Measurements from ENCODE around the gene LAMC1. TPM values are rescaled to one million over a fixed set of nuclear protein-coding genes. Genes with fewer than 3 reads are reported as not detected.
A peak's percentile ranks its signal among the peaks of the same experiment; 100 is the strongest.
"Not testable (repeated sequence)": the region's sequence is repeated elsewhere in the genome, so short reads cannot be mapped to it uniquely, and the experiment has no call there.

Gene LAMC1
- total RNA-seq, 1 donor from 2014 or later = 428 TPM

- no peak for DNase-seq (ENCODE audit: low read depth, low spot score)
Measured at GRCh38 chr1:183148599-183148998, 125.4 kb downstream of the LAMC1 start.

DNA sequence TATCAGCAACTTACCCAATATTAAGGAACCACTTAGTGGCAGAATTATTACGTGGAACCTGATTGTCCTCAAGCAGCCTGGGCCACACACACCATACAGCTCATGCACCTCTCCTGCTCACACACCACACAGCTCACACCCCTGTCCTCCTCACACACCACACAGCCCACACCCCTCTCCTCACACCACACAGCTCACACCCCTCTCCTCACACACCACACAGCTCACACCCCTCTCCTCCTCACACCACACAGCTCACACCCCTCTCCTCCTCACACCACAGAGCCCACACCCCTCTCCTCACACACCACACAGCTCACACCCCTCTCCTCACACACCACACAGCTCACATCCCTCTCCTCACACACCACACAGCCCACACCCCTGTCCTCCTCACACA, 126.1 kb downstream of the LAMC1 start:
- no peak for DNase-seq (ENCODE audit: low read depth, low spot score)

DNA sequence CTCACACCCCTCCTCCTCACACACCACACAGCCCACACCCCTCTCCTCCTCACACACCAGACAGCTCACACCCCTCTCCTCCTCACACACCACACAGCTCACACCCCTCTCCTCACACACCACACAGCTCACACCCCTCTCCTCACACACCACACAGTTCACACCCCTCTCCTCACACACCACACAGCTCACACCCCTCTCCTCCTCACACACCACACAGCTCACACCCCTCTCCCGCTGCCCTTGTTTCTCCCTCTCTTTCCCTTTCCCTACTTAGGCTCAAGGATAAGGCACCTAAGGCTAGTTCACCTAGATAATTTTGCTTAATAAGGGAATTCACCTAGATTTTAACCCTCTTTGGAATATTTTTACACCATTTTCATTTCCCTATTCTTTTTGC, 126.8 kb downstream of the LAMC1 start:
- not testable (repeated sequence) for DNase-seq (ENCODE audit: low read depth, low spot score)

- no peak for DNase-seq (ENCODE audit: low read depth, low spot score)
Measured at GRCh38 chr1:183150445-183150844, 127.2 kb downstream of the LAMC1 start.

GRCh38 chr1:183152180-183152579, 129.0 kb downstream of the LAMC1 start:
- no peak for DNase-seq (ENCODE audit: low read depth, low spot score)

DNA sequence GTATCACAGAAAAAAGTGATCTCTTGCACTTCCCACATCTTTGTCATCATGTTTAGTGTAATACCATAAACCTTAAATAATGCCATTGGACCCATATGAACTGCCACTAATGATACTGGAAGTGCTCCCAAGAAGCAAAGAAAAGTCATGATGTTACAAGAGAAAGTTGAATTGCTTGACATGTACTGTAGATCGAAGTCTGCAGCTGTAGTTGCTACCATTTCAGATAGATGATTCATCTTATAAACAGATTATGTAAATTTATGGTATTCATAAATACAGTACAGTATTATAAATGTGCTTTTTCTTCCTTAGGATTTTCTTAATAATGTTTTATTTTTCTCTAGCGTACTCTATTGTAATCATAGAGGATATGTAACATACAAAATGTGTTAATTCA, 132.7 kb downstream of the LAMC1 start:
- no peak for DNase-seq (ENCODE audit: low read depth, low spot score)

DNA sequence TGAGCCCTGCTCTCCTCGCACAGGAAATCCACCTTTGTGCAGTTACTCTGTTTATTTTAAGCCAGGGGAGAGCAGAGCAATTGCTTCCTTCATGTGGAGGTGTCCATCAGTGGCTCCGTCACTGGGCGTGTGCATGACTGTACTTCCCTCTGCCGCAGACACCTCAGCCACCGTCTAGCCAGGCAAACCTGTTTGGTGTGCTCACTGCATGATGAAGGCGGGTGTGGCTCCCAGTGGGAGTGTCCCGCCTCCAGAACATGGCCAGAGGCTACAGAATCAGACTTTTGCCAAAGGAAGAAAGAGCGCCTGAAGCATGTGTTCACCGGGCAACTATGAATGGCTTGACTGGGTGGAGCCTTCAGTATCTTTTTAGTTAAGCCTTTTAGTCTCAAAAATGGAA, 136.7 kb downstream of the LAMC1 start:
- DNase-seq (ENCODE audit: low read depth, low spot score) = no peak

DNA sequence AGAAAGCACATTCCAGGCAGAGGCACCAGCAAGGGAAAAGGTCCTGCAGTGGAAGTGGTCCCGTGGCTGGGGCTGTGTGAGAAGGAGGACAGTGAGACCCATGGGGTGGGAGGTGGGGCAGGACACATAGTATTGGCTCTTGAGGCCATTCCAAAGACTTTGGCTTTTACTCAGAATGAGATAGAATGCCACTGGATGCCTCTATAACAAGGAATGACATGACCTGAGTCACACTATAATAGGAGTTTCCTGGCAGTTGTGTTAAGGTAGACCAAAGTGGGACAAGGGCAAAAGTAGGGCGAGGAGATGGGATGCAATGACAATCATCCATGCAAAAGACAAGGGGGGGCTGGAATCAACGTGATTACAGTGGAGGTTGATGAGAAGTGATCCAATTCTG, 138.2 kb downstream of the LAMC1 start:
- DNase-seq (ENCODE audit: low read depth, low spot score) = no peak

DNA sequence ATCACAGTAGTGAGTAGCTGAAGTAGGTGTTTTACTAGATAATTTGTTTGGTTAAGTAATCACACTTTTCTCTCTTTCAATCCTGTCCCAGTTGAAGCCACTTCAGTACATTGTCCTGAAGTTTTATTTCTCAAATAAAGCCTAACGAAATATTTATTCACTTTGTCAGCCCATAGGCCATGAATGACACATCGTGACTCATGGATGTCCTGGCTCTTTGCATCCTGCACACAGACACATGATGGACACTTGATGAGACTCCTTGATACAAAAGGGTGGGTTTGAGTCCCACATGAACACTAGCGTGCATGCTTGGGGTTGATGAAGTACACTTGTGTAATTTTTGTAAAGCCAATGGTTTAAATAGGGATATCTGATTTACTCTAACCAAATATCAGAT, 140.1 kb downstream of the LAMC1 start:
- no peak for DNase-seq (ENCODE audit: low read depth, low spot score)

- DNase-seq (ENCODE audit: low read depth, low spot score) = peak; percentile 54
Measured at GRCh38 chr1:183164340-183164739, 141.1 kb downstream of the LAMC1 start.

DNA sequence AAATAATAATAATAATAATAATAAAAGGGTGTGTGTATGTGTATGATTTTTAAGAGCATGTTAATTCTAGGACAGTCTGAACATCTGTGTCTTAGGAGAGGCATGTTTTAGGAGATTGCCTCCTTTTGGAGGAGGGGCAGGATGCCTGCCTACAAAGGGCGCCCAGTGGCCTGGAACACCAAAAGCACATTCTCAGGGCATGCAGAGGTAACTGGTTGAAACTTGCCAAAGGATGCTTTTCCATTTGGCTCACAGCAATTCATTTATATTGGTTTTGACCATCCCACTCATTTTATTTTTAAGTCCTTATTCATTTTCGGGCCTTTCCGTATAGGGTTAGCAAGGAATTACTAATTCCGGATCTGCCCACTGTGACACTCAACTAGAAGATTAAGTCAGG, 141.7 kb downstream of the LAMC1 start:
- no peak for DNase-seq (ENCODE audit: low read depth, low spot score)

GRCh38 chr1:183165456-183165855, 142.2 kb downstream of the LAMC1 start:
- no peak for DNase-seq (ENCODE audit: low read depth, low spot score)

DNA sequence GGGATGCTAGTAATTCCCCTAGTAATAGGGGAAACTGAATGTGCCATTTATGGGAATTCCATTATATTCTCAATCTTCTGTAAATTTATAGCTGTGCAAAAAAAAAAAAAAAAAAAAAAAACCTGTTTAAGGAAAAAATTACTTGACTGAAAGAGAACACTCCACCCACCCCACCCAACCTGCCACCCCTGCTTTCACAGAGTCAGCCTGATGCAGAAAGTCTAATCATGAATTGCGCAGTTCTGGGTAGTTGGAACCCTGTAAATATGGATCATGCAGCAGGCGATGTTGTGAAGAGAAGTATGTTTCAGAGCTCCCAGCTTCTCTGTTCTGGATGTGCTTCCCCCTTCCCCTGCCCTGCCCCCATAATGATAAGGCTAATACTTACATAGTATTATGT, 143.2 kb downstream of the LAMC1 start:
- DNase-seq (ENCODE audit: low read depth, low spot score) = no peak

DNA sequence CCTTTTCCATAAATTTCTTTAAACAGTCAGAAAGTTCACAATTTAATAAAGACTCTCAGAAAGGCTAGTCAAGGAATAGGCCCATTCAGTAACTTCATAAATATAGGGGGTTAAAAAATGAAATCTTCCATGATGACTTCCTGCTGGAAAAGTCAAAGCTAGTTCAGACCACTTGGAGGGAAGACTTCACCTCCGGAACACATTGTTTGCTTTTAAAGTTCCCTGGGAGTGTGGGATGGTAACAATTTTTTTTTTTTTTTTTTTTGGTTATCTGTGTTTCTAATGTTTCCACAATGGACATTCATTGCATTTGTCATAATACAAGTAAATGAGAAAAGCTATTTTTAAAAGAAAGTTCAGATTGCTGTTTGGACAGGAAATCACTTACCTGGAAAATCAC, 144.5 kb downstream of the LAMC1 start:
- DNase-seq (ENCODE audit: low read depth, low spot score) = no peak

GRCh38 chr1:183168308-183168707, 145.1 kb downstream of the LAMC1 start:
- DNase-seq (ENCODE audit: low read depth, low spot score) = no peak

- DNase-seq (ENCODE audit: low read depth, low spot score) = no peak
Measured at GRCh38 chr1:183173828-183174227, 150.6 kb downstream of the LAMC1 start.

DNA sequence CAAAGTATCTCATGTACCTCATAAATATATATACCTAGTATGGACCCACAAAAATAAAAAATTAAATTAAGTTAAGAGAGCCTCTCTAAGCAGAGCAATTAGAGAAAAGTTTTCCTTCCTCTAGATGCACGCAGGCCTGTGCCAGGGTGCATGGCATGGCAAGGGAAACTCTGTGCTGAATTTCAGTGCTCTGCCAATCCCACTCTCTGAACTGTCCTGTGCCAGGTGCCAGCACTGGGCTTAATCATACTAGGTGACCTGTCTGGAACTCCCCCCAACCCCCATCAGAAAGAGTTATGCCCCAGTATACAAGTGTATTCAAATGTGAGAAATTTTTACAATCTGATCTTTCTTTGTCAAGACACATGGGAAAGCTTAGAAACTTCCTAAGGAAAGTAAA, 152.4 kb downstream of the LAMC1 start:
- DNase-seq (ENCODE audit: low read depth, low spot score) = no peak

GRCh38 chr1:183178545-183178944, 155.3 kb downstream of the LAMC1 start:
- no peak for DNase-seq (ENCODE audit: low read depth, low spot score)

- DNase-seq (ENCODE audit: low read depth, low spot score) = no peak
Measured at GRCh38 chr1:183179033-183179432, 155.8 kb downstream of the LAMC1 start.

- peak; percentile 68 for DNase-seq (ENCODE audit: low read depth, low spot score)
Measured at GRCh38 chr1:183180218-183180617, 157.0 kb downstream of the LAMC1 start.

DNA sequence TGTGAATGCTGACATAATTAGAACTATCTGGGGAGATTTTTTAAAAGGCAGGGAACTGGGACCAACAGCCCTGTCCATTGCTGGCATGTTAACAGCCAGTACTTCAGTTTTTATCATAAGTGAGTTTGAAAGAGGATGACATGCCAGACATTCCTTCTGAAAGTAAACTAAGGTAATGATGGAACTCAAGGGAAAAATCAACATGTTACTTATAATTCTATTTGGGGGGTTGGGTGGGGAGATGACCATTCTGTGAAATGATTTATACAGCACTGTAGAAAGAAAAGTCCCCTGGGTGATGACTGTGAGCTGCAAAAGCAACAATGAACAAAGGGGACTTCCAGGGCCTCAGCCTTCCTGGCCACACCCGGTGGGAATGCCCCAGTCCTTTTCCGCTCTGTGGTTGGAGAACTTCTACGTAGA, 157.4 kb downstream of the LAMC1 start:
- DNase-seq (ENCODE audit: low read depth, low spot score) = peak; percentile 73

DNA sequence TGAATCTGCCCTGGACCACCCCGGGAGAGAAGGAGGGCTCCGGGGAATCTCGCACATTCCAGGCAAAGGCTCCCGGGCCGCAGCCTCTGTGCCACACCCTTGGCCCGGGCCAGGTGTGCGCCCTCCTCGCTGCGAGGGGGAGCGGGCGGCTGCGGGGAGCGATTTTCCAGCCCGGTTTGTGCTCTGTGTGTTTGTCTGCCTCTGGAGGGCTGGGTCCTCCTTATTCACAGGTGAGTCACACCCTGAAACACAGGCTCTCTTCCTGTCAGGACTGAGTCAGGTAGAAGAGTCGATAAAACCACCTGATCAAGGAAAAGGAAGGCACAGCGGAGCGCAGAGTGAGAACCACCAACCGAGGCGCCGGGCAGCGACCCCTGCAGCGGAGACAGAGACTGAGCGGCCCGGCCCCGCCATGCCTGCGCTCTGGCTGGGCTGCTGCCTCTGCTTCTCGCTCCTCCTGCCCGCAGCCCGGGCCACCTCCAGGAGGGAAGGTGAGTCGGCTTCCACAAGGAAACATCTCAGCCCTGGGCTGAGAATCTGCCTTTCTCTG, 162.8 kb downstream of the LAMC1 start, which contains the start of gene LAMC2:
LAMC2 (plus strand) TSS at position 324 of the 550 bp plus-strand sequence; CDS start at position 413, 89 bp downstream.
- DNase-seq (ENCODE audit: low read depth, low spot score) = no peak

DNA sequence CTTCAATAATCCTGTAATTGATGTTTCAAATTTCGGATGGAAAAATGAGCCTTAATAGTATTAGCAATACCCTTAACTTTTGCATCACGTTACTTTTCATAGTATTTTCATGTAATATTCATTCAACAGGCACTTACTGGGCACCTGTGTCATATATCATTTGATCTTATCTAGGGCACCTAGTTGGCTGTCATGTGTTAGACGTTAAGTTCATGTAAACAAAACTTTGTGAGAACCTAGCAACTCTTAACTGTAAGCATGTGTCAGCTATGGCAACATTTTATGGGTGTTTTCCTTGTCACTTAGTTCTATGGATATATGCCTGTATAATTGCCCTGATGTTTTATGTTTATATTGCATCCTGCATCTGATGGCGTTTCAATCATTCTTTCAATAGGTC, 163.6 kb downstream of the LAMC1 start:
- no peak for DNase-seq (ENCODE audit: low read depth, low spot score)

DNA sequence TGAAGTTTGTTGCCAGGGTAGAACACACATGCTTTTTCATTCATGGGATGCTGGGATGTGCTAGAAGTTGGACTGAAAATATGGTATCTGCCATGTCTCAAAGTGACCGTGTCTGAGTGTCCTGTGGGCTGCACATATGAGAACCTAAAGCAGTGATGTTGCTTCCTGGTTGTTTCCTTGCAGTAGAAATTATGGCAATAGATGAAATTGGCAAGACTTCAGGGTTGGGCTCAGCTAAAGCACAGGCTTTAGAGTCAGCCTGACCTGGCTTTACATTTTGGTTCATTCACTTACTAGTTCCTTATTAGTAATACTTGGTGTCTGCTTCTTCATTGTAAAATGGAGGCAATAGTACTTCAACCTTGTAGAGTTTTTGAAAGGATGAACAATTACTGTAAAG, 165.0 kb downstream of the LAMC1 start:
- DNase-seq (ENCODE audit: low read depth, low spot score) = no peak

All from pulmonary artery endothelial cell (primary cell).